ENCODE results near the gene VRK1. TPM values are rescaled to one million over a fixed set of nuclear protein-coding genes. Genes with fewer than 3 reads are reported as not detected.

Gene VRK1
- total and polyA plus RNA-seq, 2 of the 4 experiments (the other 2 are of a cell fraction): 14.2 to 19.9 TPM

- no peak overlapping the region for H3K56ac ChIP-seq (ENCODE audit: extremely low read depth, insufficient read depth, low read length)
- DNase-seq: no peak
- H2AFZ ChIP-seq (replicated peaks; ENCODE audit: low read length, poor library complexity): no peak overlapping the region
- 60% methylated on average over 1 of the region's 8 CpGs; no CpG with 5 or more reads in 1 of the 2 experiments for WGBS, 2 experiments (ENCODE audit: extremely low coverage in 2 of 2, insufficient read length in 1 of 2)
- no peak overlapping the region for H2BK15ac ChIP-seq (ENCODE audit: low read depth, low read length)
- ChIA-PET POLR2A (ENCODE audit: unreplicated experiment) (no interaction called here), CTCF (interaction anchor here (1.0 kb wide), 1 partner anchor 70 kb away, joined by 3 read pairs; no protein-coding TSS in a partner anchor)
- H3K18ac ChIP-seq (ENCODE audit: low read depth, low read length): no peak overlapping the region
- in situ Hi-C loops (cut with MboI; ENCODE audit: low sequenced_read_pairs): no loop called here
- no peak overlapping the region for H2AK5ac ChIP-seq (ENCODE audit: low read depth, low read length)
- no peaks in the 10 kb centered on the region for H4K20me1 ChIP-seq (ENCODE audit: insufficient read depth, low read length)
- no peak overlapping the region for H2BK120ac ChIP-seq (ENCODE audit: low read depth, low read length)
- no peak overlapping the region for H2BK20ac ChIP-seq (ENCODE audit: low read depth, low read length)
- H3K4me1 ChIP-seq (ENCODE audit: control insufficient read depth, insufficient read depth, low read length): no peaks in the 10 kb centered on the region
- no peak overlapping the region for H4K5ac ChIP-seq (ENCODE audit: low read depth, low read length)
- H3K14ac ChIP-seq (replicated peaks; ENCODE audit: low read depth, low read length): no peak overlapping the region
- H3K23ac ChIP-seq (ENCODE audit: low read depth, low read length): no peak overlapping the region
- BruUV-seq (replicated peaks): no TSS peak
- no peak overlapping the region for H3K4me3 ChIP-seq (ENCODE audit: insufficient read depth, low read depth, low read length)
- H3K9me3 ChIP-seq (ENCODE audit: control insufficient read depth, insufficient read depth, low read length): no peaks in the 10 kb centered on the region
- H4K8ac ChIP-seq (ENCODE audit: low read depth in 2 of 2, low read length in 2 of 2): no peak overlapping the region
- no peak overlapping the region for H3K27ac ChIP-seq (ENCODE audit: insufficient read depth, low read length)
- no peak overlapping the region for H3K9ac ChIP-seq (ENCODE audit: low read depth, low read length)
- dilution Hi-C loops (cut with HindIII; ENCODE audit: low sequenced_read_pairs, unreplicated experiment): no loop called here
- no peaks in the 10 kb centered on the region for H3K79me1 ChIP-seq (ENCODE audit: low read depth in 1 of 2, low read length in 2 of 2)
- H3K4ac ChIP-seq (ENCODE audit: low read depth, low read length): no peak overlapping the region
- no peak overlapping the region for H4K91ac ChIP-seq (ENCODE audit: insufficient read depth, low read depth, low read length)
- no peaks in the 10 kb centered on the region for H3K9me1 ChIP-seq (ENCODE audit: insufficient read depth, low read length)
- TF ChIP-seq CTCF (conservative IDR thresholded peaks at IDR 0.05; ENCODE audit: low read depth, low read length): no peak
- no peak for TF ChIP-seq RFX5 (IDR thresholded peaks at IDR 0.05; ENCODE audit: low read depth, low read length)
- TF ChIP-seq CEBPB (IDR thresholded peaks at IDR 0.05; ENCODE audit: low read depth, low read length): no peak
- no peak for TF ChIP-seq USF2 (IDR thresholded peaks at IDR 0.05; ENCODE audit: low read depth, low read length)
- TF ChIP-seq MAFK (IDR thresholded peaks at IDR 0.05; ENCODE audit: low read depth, low read length): no peak
- TF ChIP-seq POLR2A (IDR thresholded peaks at IDR 0.05; ENCODE audit: low read depth, low read length): no peak
- no peak for TF ChIP-seq FOS (IDR thresholded peaks at IDR 0.05; ENCODE audit: low read depth, low read length)
- no peak for TF ChIP-seq NFE2L2 (IDR thresholded peaks at IDR 0.05; ENCODE audit: low read depth, low read length)
- TF ChIP-seq ELK1 (IDR thresholded peaks at IDR 0.05; ENCODE audit: borderline replicate concordance, low read depth, low read length): no peak
- TF ChIP-seq SMC3 (IDR thresholded peaks at IDR 0.05; ENCODE audit: low read depth, low read length): no peak
- TF ChIP-seq MAZ (IDR thresholded peaks at IDR 0.05; ENCODE audit: borderline replicate concordance, low read depth, low read length): no peak
- no peak for TF ChIP-seq RAD21 (IDR thresholded peaks at IDR 0.05; ENCODE audit: low read length)
- ATAC-seq (ENCODE audit: low read depth): no peak
- H2BK5ac ChIP-seq (ENCODE audit: low read depth, low read length, poor library complexity, severe bottlenecking): no peak overlapping the region
- no peaks in the 10 kb centered on the region; the same call in 1 of the 2 replicates for H3K27me3 ChIP-seq (ENCODE audit: control insufficient read depth, insufficient read depth, low read length)
- H2AK9ac ChIP-seq (replicated peaks; ENCODE audit: low read depth, low read length, poor library complexity): no peak overlapping the region
- no peak overlapping the region for H3K4me2 ChIP-seq (ENCODE audit: low read depth, low read length)
- intact Hi-C loops (cut with micrococcal nuclease): no loop called here
- no peaks in the 10 kb centered on the region for H3K36me3 ChIP-seq (ENCODE audit: control insufficient read depth, insufficient read depth, low read length)
Observed at GRCh38 chr14:96782436-96782835, 14.7 kb upstream of the VRK1 start.
